Stomach smooth muscle (tissue), 2 donors: ENCODE measurements around the gene FARP1.

Experiments used
- H3K27ac ChIP-seq: one replicate; pipeline ENCODE4 v1.7.0; 2013; ENCODE audit warnings: mild to moderate bottlenecking, low read length, inconsistent platforms
- H3K27me3 ChIP-seq, 2 donors: one replicate each; pipeline ENCODE4 v1.7.0; 2013; ENCODE audit warnings: low read length in 2 of 2; ENCODE audit not compliant: insufficient read depth in 2 of 2, control insufficient read depth in 1 of 2
- H3K36me3 ChIP-seq, 2 donors: one replicate each; pipeline ENCODE4 v1.7.0; 2013; ENCODE audit warnings: low read length in 2 of 2; ENCODE audit not compliant: control insufficient read depth in 2 of 2, insufficient read depth in 2 of 2
- H3K4me1 ChIP-seq: one replicate; pipeline ENCODE4 v1.7.0; 2013; ENCODE audit warnings: low read length; ENCODE audit not compliant: control insufficient read depth, insufficient read depth
- H3K4me3 ChIP-seq, 2 donors: one replicate each; pipeline ENCODE4 v1.7.0; 2013; ENCODE audit warnings: low read length in 2 of 2
- H3K9ac ChIP-seq, 2 donors: one replicate each; pipeline ENCODE4 v1.7.0; 2013; ENCODE audit warnings: low read length in 2 of 2, mild to moderate bottlenecking in 1 of 2
- H3K9me3 ChIP-seq, 2 donors: one replicate each; pipeline ENCODE4 v1.7.0; 2013; ENCODE audit warnings: low read length in 2 of 2; ENCODE audit not compliant: control insufficient read depth in 2 of 2
- donor health status: healthy.
- donor health status: Pancreatic carcinoma.

The FARP1 gene

DNA sequence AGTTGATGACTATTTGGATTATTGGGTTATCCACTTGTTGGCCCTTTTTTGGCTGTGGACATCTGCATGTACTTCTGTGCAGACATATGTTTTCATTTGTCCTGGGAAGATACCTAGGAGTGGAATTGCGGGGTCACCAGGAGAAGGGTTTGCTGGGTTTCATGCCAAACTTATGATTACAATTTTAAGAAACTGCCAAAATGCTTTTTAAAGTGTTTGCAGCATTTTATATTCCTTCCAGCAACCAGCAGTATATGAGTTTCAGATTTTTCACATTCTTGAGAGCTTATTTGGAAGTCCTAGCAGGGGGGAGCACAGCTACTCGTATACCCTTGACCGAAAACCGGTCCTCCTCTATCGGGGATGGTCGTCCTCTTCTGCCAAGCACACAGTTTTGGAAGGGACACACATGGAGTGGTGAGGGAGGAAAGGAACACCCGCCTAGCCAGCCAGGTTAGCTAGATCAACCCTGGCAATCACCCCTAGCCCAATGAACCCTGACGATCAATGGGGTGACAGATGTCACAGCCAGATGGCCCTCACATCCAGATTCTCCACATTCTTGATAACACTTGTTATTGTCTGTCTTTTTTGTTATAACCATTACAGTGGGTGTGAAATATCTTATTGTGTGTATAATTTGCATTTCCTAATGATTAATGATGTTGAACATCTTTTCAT lies 60.9 kb downstream of the FARP1 start:
- H3K4me1 ChIP-seq: peaks cover 13% of the 10 kb centered on the region
- H3K4me3 ChIP-seq: peak overlapping the region in 1 of 2 donors; percentile 15
- peaks cover 4 to 9% of the 10 kb centered on the region in 2 donors for H3K9me3 ChIP-seq
- no peak overlapping the region for H3K27ac ChIP-seq
- no peaks in the 10 kb centered on the region for H3K27me3 ChIP-seq
- no peaks in the 10 kb centered on the region for H3K36me3 ChIP-seq
- no peak overlapping the region for H3K9ac ChIP-seq

GRCh38 chr13:98204546-98204945 lies 61.7 kb downstream of the FARP1 start:
- H3K27ac ChIP-seq: no peak overlapping the region
- no peak overlapping the region for H3K4me3 ChIP-seq
- no peaks in the 10 kb centered on the region for H3K36me3 ChIP-seq
- no peak overlapping the region for H3K9ac ChIP-seq
- H3K9me3 ChIP-seq: peaks cover 4 to 9% of the 10 kb centered on the region in 2 donors
- no peaks in the 10 kb centered on the region for H3K27me3 ChIP-seq
- H3K4me1 ChIP-seq: peaks cover 13% of the 10 kb centered on the region

DNA sequence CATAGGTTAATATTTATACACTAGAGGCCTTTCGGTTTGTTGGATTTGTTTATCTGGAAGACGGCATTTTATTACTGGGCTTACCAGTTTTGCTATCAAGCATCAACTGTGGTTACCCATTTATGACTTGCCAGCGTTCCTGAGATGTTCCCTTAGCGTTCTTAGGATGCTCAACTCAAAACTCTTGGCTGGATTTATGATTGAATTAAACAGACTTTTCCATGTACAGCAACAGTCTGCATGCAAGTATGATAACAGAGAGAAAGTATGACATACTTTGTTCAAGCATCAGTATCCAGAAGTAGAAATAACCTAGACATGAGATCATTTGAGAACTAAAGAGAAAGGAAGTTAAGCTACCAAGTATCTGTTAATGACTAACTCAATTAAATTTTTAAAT lies 64.1 kb downstream of the FARP1 start:
- no peak overlapping the region for H3K27ac ChIP-seq
- peak overlapping the region in 1 of 2 donors; percentile 54 for H3K9ac ChIP-seq
- no peak overlapping the region for H3K4me3 ChIP-seq
- H3K4me1 ChIP-seq: peaks cover 9% of the 10 kb centered on the region
- H3K9me3 ChIP-seq: peaks cover 4 to 9% of the 10 kb centered on the region in 2 donors
- H3K27me3 ChIP-seq: no peaks in the 10 kb centered on the region
- H3K36me3 ChIP-seq: no peaks in the 10 kb centered on the region

DNA sequence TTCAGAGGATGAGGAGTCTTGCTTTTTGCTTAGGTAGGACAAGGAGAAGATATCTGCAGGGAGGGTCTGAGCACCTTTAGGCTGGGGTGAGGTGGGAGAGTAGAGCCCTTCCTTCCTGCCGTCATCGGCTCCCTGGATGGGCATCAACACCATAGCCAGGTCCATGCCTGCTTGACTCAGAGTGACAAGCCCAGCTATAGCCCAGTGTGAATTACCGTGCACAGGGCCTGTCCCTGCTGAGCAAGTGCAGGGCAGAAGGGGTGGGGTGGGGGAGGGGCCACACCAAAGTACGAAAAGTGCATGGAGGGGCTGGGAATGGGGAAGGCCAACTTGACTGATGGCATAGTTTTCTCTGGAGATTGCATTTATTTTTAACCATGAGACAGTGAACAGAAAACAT lies 64.5 kb downstream of the FARP1 start:
- peaks cover 6% of the 10 kb centered on the region for H3K4me1 ChIP-seq
- H3K27ac ChIP-seq: no peak overlapping the region
- no peak overlapping the region for H3K4me3 ChIP-seq
- H3K36me3 ChIP-seq: no peaks in the 10 kb centered on the region
- H3K27me3 ChIP-seq: no peaks in the 10 kb centered on the region
- H3K9ac ChIP-seq: peak overlapping the region in 1 of 2 donors; percentile 54
- H3K9me3 ChIP-seq: peaks cover 4 to 9% of the 10 kb centered on the region in 2 donors

DNA sequence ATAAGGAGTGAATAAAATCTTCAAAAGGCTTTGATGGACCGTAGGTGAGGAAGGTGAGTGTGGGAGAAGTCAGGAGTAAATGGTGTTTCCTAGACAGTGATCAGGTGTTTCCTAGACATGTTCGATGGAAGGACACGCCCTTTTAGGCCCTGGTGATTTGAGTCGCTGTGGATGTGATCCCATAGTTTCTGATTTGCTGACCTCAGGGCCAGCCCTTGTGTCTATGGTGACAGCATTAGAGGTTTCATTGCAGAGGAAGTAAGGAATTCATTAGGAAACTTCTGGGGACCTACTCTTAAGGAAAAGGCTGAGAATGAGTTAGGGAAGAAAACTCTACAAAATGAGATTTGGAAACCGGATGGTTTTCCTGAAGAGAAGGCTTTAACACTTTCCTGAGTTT lies 65.7 kb downstream of the FARP1 start:
- Histone ChIP-seq H3K9me3 (peaks cover 4 to 9% of the 10 kb centered on the region in 2 donors), H3K27me3 (no peaks in the 10 kb centered on the region), H3K27ac (no peak overlapping the region), H3K36me3 (no peaks in the 10 kb centered on the region), H3K4me1 (peaks cover 6% of the 10 kb centered on the region), H3K9ac (no peak overlapping the region), H3K4me3 (no peak overlapping the region)

- H3K27ac ChIP-seq: no peak overlapping the region
- no peak overlapping the region for H3K4me3 ChIP-seq
- peaks cover 7% of the 10 kb centered on the region for H3K4me1 ChIP-seq
- no peaks in the 10 kb centered on the region for H3K36me3 ChIP-seq
- H3K9ac ChIP-seq: no peak overlapping the region
- no peaks in the 10 kb centered on the region for H3K9me3 ChIP-seq
- H3K27me3 ChIP-seq: no peaks in the 10 kb centered on the region
Measured at GRCh38 chr13:98212763-98213162, 69.9 kb downstream of the FARP1 start.

GRCh38 chr13:98213354-98213753 lies 70.5 kb downstream of the FARP1 start:
- H3K27ac ChIP-seq: no peak overlapping the region

GRCh38 chr13:98214008-98214643 lies 71.2 kb downstream of the FARP1 start:
- Histone ChIP-seq H3K9ac (no peak overlapping the region), H3K9me3 (no peaks in the 10 kb centered on the region), H3K4me1 (peaks cover 5% of the 10 kb centered on the region), H3K36me3 (no peaks in the 10 kb centered on the region), H3K27ac (no peak overlapping the region), H3K27me3 (no peaks in the 10 kb centered on the region), H3K4me3 (no peak overlapping the region)

More at GRCh38 chr13:98213354-98213753, 70.5 kb downstream of the FARP1 start:
- Histone ChIP-seq H3K4me1 (peaks cover 5% of the 10 kb centered on the region), H3K27me3 (no peaks in the 10 kb centered on the region), H3K4me3 (no peak overlapping the region), H3K36me3 (no peaks in the 10 kb centered on the region), H3K9me3 (no peaks in the 10 kb centered on the region), H3K9ac (no peak overlapping the region)

- Histone ChIP-seq H3K9me3 (no peaks in the 10 kb centered on the region), H3K9ac (no peak overlapping the region), H3K27ac (no peak overlapping the region), H3K4me1 (peaks cover 5% of the 10 kb centered on the region), H3K36me3 (no peaks in the 10 kb centered on the region), H3K27me3 (no peaks in the 10 kb centered on the region), H3K4me3 (no peak overlapping the region)
Measured at GRCh38 chr13:98214707-98215106, 71.8 kb downstream of the FARP1 start.

DNA sequence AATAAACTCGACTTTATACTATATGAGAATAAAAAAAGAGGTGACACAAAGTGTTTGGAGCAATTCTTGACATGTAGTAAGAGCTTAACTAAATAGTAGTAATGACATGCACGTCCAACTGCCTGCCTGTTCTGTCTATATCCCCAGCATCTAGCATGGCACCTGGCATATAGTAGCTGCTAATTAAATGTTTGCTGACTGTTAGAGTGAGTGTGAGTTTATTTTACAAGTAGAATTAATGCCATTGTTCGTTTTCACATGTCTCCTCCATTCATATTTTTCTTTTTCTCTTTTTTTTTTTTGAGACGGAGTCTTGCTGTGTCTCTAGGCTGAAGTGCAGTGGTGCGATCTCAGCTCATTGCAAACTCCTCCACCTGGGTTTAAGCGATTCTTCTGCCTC lies 72.6 kb downstream of the FARP1 start:
- no peaks in the 10 kb centered on the region for H3K27me3 ChIP-seq
- H3K9me3 ChIP-seq: no peaks in the 10 kb centered on the region
- H3K27ac ChIP-seq: no peak overlapping the region
- H3K36me3 ChIP-seq: no peaks in the 10 kb centered on the region
- H3K4me3 ChIP-seq: no peak overlapping the region
- H3K4me1 ChIP-seq: peaks cover 5% of the 10 kb centered on the region
- no peak overlapping the region for H3K9ac ChIP-seq

DNA sequence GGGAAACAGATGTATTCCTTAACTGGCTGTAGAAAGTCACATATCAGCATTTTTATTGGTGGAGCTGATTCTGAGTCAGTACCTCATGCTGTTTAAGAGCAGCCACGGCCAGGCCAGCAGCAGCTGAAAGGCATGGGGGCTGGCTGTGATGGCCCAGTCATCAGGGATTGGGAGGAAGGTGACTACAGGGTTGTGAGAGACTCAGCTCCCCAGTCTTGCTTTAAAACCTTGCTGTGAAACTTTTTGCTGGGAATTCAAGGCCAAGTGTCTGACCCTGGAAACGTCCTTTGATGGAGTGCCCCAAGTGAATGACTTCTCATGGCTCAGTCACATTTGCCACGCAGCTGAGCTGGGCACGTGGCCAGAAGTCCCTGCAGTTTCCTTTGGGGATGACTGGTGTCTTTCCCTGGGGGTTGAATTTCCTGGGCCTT lies 73.3 kb downstream of the FARP1 start:
- H3K9me3 ChIP-seq: no peaks in the 10 kb centered on the region
- peaks cover 5% of the 10 kb centered on the region for H3K4me1 ChIP-seq
- no peaks in the 10 kb centered on the region for H3K36me3 ChIP-seq
- no peaks in the 10 kb centered on the region for H3K27me3 ChIP-seq
- no peak overlapping the region for H3K27ac ChIP-seq
- H3K4me3 ChIP-seq: no peak overlapping the region
- H3K9ac ChIP-seq: no peak overlapping the region
